ENCODE results near the gene VPS51. TPM values are rescaled to one million over a fixed set of nuclear protein-coding genes. Genes with fewer than 3 reads are reported as not detected.

VPS51 gene
- total and polyA plus RNA-seq, 12 donors, result 28.0 to 269 (median 146) TPM

- peak; percentile 98 to 100 for TF ChIP-seq POLR2A (IDR thresholded peaks at IDR 0.05)
- no peak for TF ChIP-seq CTCF (IDR thresholded peaks at IDR 0.05)
- peak within 1 kb of the TSS in 3 of 4 donors; percentile 49 to 75 (median 64) for H3K4me3 ChIP-seq
- H3K27ac ChIP-seq, result peak within 1 kb of the TSS; percentile 40 to 95 (median 89)
- no peaks in the 10 kb centered on the region for H3K27me3 ChIP-seq
- no peaks in the 10 kb centered on the region for H3K9me3 ChIP-seq (replicated peaks in 1 of 3)
- WGBS, 4 donors, result 0 to 1% (median 1%) methylated on average over 29 to 64 of the region's 64 CpGs
- peak; percentile 96 to 99 (median 98) for DNase-seq
- peaks cover 49 to 62% of the 10 kb centered on the region in 2 donors for H3K4me1 ChIP-seq (replicated peaks in 1 of 2)
- peaks cover 0 to 42% of the 10 kb centered on the region in 2 donors for H3K36me3 ChIP-seq (replicated peaks in 1 of 2)
- intact Hi-C loops (cut with DNase I), result no loop called here
Measured at GRCh38 chr11:65111744-65112545, 15.9 kb downstream of the VPS51 start, which contains the start of gene TM7SF2. TSS of gene TM7SF2 (plus strand) at chr11:65111872. CDS start at chr11:65112016, 144 bp downstream.

- WGBS, 4 donors, result 0 to 4% (median 1%) methylated on average over 2 to 57 of the region's 57 CpGs
- Histone ChIP-seq H3K4me1 (replicated peaks in 1 of 2) (peaks cover 49 to 64% of the 10 kb centered on the region in 2 donors), H3K4me3 (peak overlapping the region in 3 of 4 donors; percentile 49 to 75 (median 64)), H3K27ac (peak overlapping the region; percentile 40 to 95 (median 89)), H3K27me3 (no peaks in the 10 kb centered on the region), H3K9me3 (replicated peaks in 1 of 3) (no peaks in the 10 kb centered on the region), H3K36me3 (replicated peaks in 1 of 2) (peaks cover 0 to 38% of the 10 kb centered on the region in 2 donors)
- TF ChIP-seq CTCF (IDR thresholded peaks at IDR 0.05) (peak; percentile 63 to 97 (median 76)), POLR2A (IDR thresholded peaks at IDR 0.05) (peak in 1 of 2 donors; percentile 76)
- intact Hi-C loops (cut with DNase I), result no loop called here
- DNase-seq, result peak; percentile 64 to 81 (median 78)
Measured at GRCh38 chr11:65112546-65113360, 16.7 kb downstream of the VPS51 start.

- no peaks in the 10 kb centered on the region for H3K9me3 ChIP-seq (replicated peaks in 1 of 3)
- WGBS, 4 donors, result 11 to 19% (median 15%) methylated on average over 14 of the region's 14 CpGs
- H3K27me3 ChIP-seq, result no peaks in the 10 kb centered on the region
- H3K4me3 ChIP-seq, result peak overlapping the region in 2 of 4 donors; percentile 49 to 75
- H3K36me3 ChIP-seq (replicated peaks in 1 of 2), result peaks cover 0 to 32% of the 10 kb centered on the region in 2 donors
- TF ChIP-seq CTCF (IDR thresholded peaks at IDR 0.05), result no peak
- TF ChIP-seq POLR2A (IDR thresholded peaks at IDR 0.05), result no peak
- peak overlapping the region; percentile 40 to 95 (median 89) for H3K27ac ChIP-seq
- DNase-seq, result peak; percentile 59 to 78 (median 63)
- peaks cover 49 to 64% of the 10 kb centered on the region in 2 donors for H3K4me1 ChIP-seq (replicated peaks in 1 of 2)
- intact Hi-C loops (cut with DNase I), result no loop called here
Measured at GRCh38 chr11:65113361-65113756, 17.3 kb downstream of the VPS51 start.

GRCh38 chr11:65113839-65114238, 17.8 kb downstream of the VPS51 start:
- H3K27me3 ChIP-seq, result no peaks in the 10 kb centered on the region
- peak overlapping the region; percentile 52 to 95 (median 89) for H3K27ac ChIP-seq
- H3K9me3 ChIP-seq (replicated peaks in 1 of 3), result no peaks in the 10 kb centered on the region
- H3K4me3 ChIP-seq, result peak overlapping the region in 1 of 4 donors; percentile 75
- WGBS, 4 donors, result 25 to 47% (median 33%) methylated on average over 6 of the region's 6 CpGs
- DNase-seq, result peak; percentile 82 to 94 (median 90)
- intact Hi-C loops (cut with DNase I), result no loop called here
- peaks cover 0 to 29% of the 10 kb centered on the region in 2 donors for H3K36me3 ChIP-seq (replicated peaks in 1 of 2)
- no peak for TF ChIP-seq CTCF (IDR thresholded peaks at IDR 0.05)
- TF ChIP-seq POLR2A (IDR thresholded peaks at IDR 0.05), result peak; percentile 13 to 36
- peaks cover 49 to 64% of the 10 kb centered on the region in 2 donors for H3K4me1 ChIP-seq (replicated peaks in 1 of 2)

All from adrenal gland (tissue), 12 donors.